Measurements from ENCODE around the gene ZNF160.

DNA sequence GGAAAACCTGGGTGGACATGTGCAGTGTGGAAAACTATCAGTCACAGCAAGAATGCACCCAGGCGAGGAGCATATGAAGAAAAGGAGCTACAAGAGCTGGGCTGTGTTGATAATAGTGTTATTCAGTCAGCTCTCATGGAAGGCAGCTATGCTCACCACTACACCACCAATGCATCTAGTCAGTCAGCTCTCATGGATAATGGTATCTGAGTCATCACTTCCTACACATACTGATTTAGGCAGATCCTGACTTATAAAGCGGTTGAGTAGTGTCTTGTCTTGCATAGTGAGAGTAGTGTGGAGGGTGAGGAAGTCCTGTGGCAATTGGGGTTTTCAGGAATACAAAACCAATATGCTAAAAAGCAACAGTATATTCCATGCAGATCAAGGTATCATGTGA is 9.1 kb upstream of the ZNF160 start:
- TF ChIP-seq, protein P1, sequence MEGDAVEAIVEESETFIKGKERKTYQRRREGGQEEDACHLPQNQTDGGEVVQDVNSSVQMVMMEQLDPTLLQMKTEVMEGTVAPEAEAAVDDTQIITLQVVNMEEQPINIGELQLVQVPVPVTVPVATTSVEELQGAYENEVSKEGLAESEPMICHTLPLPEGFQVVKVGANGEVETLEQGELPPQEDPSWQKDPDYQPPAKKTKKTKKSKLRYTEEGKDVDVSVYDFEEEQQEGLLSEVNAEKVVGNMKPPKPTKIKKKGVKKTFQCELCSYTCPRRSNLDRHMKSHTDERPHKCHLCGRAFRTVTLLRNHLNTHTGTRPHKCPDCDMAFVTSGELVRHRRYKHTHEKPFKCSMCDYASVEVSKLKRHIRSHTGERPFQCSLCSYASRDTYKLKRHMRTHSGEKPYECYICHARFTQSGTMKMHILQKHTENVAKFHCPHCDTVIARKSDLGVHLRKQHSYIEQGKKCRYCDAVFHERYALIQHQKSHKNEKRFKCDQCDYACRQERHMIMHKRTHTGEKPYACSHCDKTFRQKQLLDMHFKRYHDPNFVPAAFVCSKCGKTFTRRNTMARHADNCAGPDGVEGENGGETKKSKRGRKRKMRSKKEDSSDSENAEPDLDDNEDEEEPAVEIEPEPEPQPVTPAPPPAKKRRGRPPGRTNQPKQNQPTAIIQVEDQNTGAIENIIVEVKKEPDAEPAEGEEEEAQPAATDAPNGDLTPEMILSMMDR (IDR thresholded peaks at IDR 0.05; ENCODE audit: low read length): no peak
- no peak for TF ChIP-seq EZH2 (optimal IDR thresholded peaks at IDR 0.05; ENCODE audit: low read depth, low read length)
